Thyroid gland (tissue), 4 donors: ENCODE results near the gene SURF6. TPM values are rescaled to one million over a fixed set of nuclear protein-coding genes. Genes with fewer than 3 reads are reported as not detected.

Experiments
- DNase-seq, 2 donors: peaks; one replicate each; pipeline ENCODE4 v3.0.0-alpha.2; 2019
- H3K27ac ChIP-seq, 3 donors: fragments of 200-600 bp; sonication (generic); 1 replicate in 2 of 3; 2 replicates in 1 of 3; pipeline ENCODE4 v1.5.1; 2016 to 2019; ENCODE audit warnings: mild to moderate bottlenecking in 1 of 3, moderate library complexity in 1 of 3
- H3K27me3 ChIP-seq: fragments of 200-600 bp; sonication (generic); one replicate; pipeline ENCODE4 v1.5.1; 2019
- H3K36me3 ChIP-seq, 2 donors: fragments of 200-600 bp; sonication (generic); one replicate each; pipeline ENCODE4 v1.5.1; 2016 to 2019
- H3K4me1 ChIP-seq, 2 donors: fragments of 200-600 bp; sonication (generic); one replicate each; pipeline ENCODE4 v1.5.1; 2017 to 2019
- H3K4me3 ChIP-seq, 3 donors: fragments of 200-600 bp; sonication (generic); replicated peaks in 1 of 3; 1 replicate in 2 of 3; 2 replicates in 1 of 3; pipeline ENCODE4 v1.5.1; 2016; ENCODE audit warnings: mild to moderate bottlenecking in 1 of 3
- H3K9me3 ChIP-seq: fragments of 200-600 bp; sonication (generic); one replicate; pipeline ENCODE4 v1.5.1; 2017
- CTCF ChIP-seq, 6 experiments: fragments of 200-600 bp in 3 of 6; fragments of 450-650 bp in 3 of 6; sonication (generic) in 3 of 6; IDR thresholded peaks; one replicate each; pipeline ENCODE4 v1.5.1; 2016 to 2019; ENCODE audit warnings: antibody characterized with exemption in 6 of 6, mild to moderate bottlenecking in 2 of 6, inconsistent platforms in 1 of 6, moderate library complexity in 1 of 6
- POLR2A ChIP-seq, 2 donors: fragments of 450-650 bp; IDR thresholded peaks; one replicate each; pipeline ENCODE4 v1.6.1; 2017; ENCODE audit warnings: antibody characterized with exemption in 2 of 2, mild to moderate bottlenecking in 2 of 2, moderate library complexity in 1 of 2
- WGBS, 2 donors: methylation state at CpG; one replicate each; pipeline ENCODE4 v1.1.5; 2017; 5-methylcytosine and 5-hydroxymethylcytosine counted together
- intact Hi-C: fragments of 100-400 bp; cut with DNase I; formaldehyde crosslinking; loops from one replicate; pipeline ENCODE4 v1.15.1; 2023
- total RNA-seq, 4 donors: library from RNA; depleted of rRNA; stranded (reverse); fragments of >200 nt; gene quantifications; one replicate each; pipeline ENCODE4 v1.2.3, GENCODE V29; 2016

SURF6 gene
- total RNA-seq, 4 donors from 2014 or later = 18.4 to 34.9 (median 22.0) TPM

GRCh38 chr9:133382507-133383141 is 46.6 kb upstream of the SURF6 start:
- H3K4me3 ChIP-seq = no peak overlapping the region
- peaks cover 0 to 3% of the 10 kb centered on the region in 2 donors for H3K4me1 ChIP-seq
- no peaks in the 10 kb centered on the region for H3K9me3 ChIP-seq
- no peaks in the 10 kb centered on the region for H3K27me3 ChIP-seq
- no peak for DNase-seq
- H3K36me3 ChIP-seq = no peaks in the 10 kb centered on the region
- 90 to 93% methylated on average over 4 of the region's 4 CpGs for WGBS, 2 donors
- TF ChIP-seq CTCF (IDR thresholded peaks at IDR 0.05) (no peak), POLR2A (IDR thresholded peaks at IDR 0.05) (no peak)
- intact Hi-C loops = no loop called here
- no peak overlapping the region for H3K27ac ChIP-seq

- no peak overlapping the region for H3K27ac ChIP-seq
- peaks cover 3 to 8% of the 10 kb centered on the region in 2 donors for H3K4me1 ChIP-seq
- H3K36me3 ChIP-seq = no peaks in the 10 kb centered on the region
- TF ChIP-seq POLR2A (IDR thresholded peaks at IDR 0.05) (no peak), CTCF (IDR thresholded peaks at IDR 0.05) (no peak)
- no peaks in the 10 kb centered on the region for H3K9me3 ChIP-seq
- WGBS, 2 donors = 82 to 86% methylated on average over 4 of the region's 4 CpGs
- H3K27me3 ChIP-seq = no peaks in the 10 kb centered on the region
- H3K4me3 ChIP-seq = no peak overlapping the region
- intact Hi-C loops = no loop called here
- no peak for DNase-seq
Observed at GRCh38 chr9:133380734-133381133, 44.7 kb upstream of the SURF6 start.

GRCh38 chr9:133379153-133380086 is 43.4 kb upstream of the SURF6 start:
- no peak overlapping the region for H3K27ac ChIP-seq
- intact Hi-C loops = loop anchor here (5.0 kb wide), 1 partner anchor 42 kb away; the partner anchor contains the start of gene SURF6

GRCh38 chr9:133378408-133378962 is 42.5 kb upstream of the SURF6 start:
- WGBS, 2 donors = 83 to 93% methylated on average over 1 of the region's 1 CpG

More at GRCh38 chr9:133379153-133380086, 43.4 kb upstream of the SURF6 start:
- Histone ChIP-seq H3K36me3 (no peaks in the 10 kb centered on the region), H3K27me3 (no peaks in the 10 kb centered on the region), H3K4me3 (no peak overlapping the region), H3K4me1 (peaks cover 8 to 11% of the 10 kb centered on the region in 2 donors), H3K9me3 (no peaks in the 10 kb centered on the region)
- TF ChIP-seq POLR2A (IDR thresholded peaks at IDR 0.05) (no peak), CTCF (IDR thresholded peaks at IDR 0.05) (no peak)
- DNase-seq = no peak
- 94% methylated on average over 11 to 12 of the region's 14 CpGs for WGBS, 2 donors

More at GRCh38 chr9:133378408-133378962, 42.5 kb upstream of the SURF6 start:
- Histone ChIP-seq H3K36me3 (no peaks in the 10 kb centered on the region), H3K4me3 (no peak overlapping the region), H3K4me1 (peaks cover 14 to 18% of the 10 kb centered on the region in 2 donors), H3K27me3 (no peaks in the 10 kb centered on the region), H3K9me3 (no peaks in the 10 kb centered on the region), H3K27ac (no peak overlapping the region)
- TF ChIP-seq POLR2A (IDR thresholded peaks at IDR 0.05) (no peak), CTCF (IDR thresholded peaks at IDR 0.05) (no peak)
- intact Hi-C loops = loop anchor here (5.0 kb wide), 1 partner anchor 41 kb away; the partner anchor contains the start of gene SURF6
- no peak for DNase-seq
